ENCODE data around the gene GABRR2. TPM values are rescaled to one million over a fixed set of nuclear protein-coding genes. Genes with fewer than 3 reads are reported as not detected.
A peak's percentile ranks its signal among the peaks of the same experiment; 100 is the strongest.
"Not testable (repeated sequence)": the region's sequence is repeated elsewhere in the genome, so short reads cannot be mapped to it uniquely, and the experiment has no call there.

Gene GABRR2
- total RNA-seq, 1 experiment from 2014 or later: not detected

DNA sequence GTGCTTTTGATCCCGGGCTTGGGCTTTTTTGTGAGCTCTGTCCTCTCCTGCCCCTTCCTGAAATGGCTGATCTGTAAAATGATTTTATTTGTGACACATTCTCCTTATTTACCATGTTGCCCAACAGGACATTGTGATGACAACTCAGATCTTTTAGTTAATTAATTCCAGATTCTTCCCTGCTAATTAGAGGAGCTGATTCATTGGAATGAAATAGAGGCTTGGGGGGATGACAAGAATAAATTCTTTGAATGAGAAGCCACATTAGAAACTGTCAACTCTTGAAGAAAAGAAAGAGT is 71.8 kb downstream of the GABRR2 start:
- H3K36me3 ChIP-seq (replicated peaks; ENCODE audit: control insufficient read depth, insufficient read depth, low read length): no peaks in the 10 kb centered on the region
- no peak for DNase-seq
- no peaks in the 10 kb centered on the region for H3K27me3 ChIP-seq (ENCODE audit: control insufficient read depth, insufficient read depth, low read length)
- no peak overlapping the region for H3K4me3 ChIP-seq (ENCODE audit: insufficient read depth, low read depth, low read length)

DNA sequence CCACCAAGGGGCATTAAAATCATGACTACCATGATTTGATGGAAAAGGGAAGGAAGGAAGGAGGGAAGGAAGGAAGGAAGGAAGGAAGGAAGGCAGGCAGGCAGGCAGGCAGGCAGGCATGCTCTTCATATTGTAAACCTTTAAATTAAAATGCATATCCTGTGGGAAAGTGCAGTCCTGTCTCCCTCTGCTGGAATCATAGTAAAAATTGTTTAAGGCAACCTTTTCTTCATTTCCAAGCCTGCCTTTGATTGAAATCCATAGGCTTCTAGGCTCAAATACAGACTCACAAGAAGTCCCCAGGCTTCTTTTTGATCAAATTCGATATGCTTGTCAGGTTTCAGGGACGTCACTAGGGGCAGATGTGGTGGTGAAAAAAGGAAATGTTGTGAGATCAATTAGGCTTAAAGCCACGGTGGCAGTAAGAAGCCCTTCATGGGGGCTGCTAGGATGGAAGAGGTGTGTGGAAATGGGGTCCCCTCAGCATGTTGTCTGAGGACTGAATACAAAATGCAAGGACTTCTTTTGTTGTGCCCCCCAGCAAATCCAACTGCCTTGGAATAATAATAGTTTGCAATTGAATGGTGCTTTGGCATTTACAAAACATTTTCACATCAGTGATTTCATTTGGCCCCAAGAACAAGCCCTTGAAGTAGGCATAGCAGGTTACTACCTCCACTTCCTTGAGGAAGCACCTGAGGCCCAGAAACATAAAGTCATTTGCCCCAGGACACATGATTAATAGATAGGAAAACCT is 72.3 kb downstream of the GABRR2 start:
- H3K27me3 ChIP-seq (ENCODE audit: control insufficient read depth, insufficient read depth, low read length): no peaks in the 10 kb centered on the region
- H3K36me3 ChIP-seq (replicated peaks; ENCODE audit: control insufficient read depth, insufficient read depth, low read length): no peaks in the 10 kb centered on the region
- peak; percentile 50 for DNase-seq
- H3K4me3 ChIP-seq (ENCODE audit: insufficient read depth, low read depth, low read length): no peak overlapping the region

- Histone ChIP-seq H3K4me3 (ENCODE audit: insufficient read depth, low read depth, low read length) (no peak overlapping the region), H3K36me3 (replicated peaks; ENCODE audit: control insufficient read depth, insufficient read depth, low read length) (no peaks in the 10 kb centered on the region), H3K27me3 (ENCODE audit: control insufficient read depth, insufficient read depth, low read length) (no peaks in the 10 kb centered on the region)
- peak; percentile 59 for DNase-seq
Measured at GRCh38 chr6:89239338-89239737, 75.8 kb downstream of the GABRR2 start.

- Histone ChIP-seq H3K27me3 (ENCODE audit: control insufficient read depth, insufficient read depth, low read length) (no peaks in the 10 kb centered on the region), H3K4me3 (ENCODE audit: insufficient read depth, low read depth, low read length) (no peak overlapping the region), H3K36me3 (replicated peaks; ENCODE audit: control insufficient read depth, insufficient read depth, low read length) (no peaks in the 10 kb centered on the region)
- no peak for DNase-seq
Measured at GRCh38 chr6:89237158-89237557, 77.9 kb downstream of the GABRR2 start.

DNA sequence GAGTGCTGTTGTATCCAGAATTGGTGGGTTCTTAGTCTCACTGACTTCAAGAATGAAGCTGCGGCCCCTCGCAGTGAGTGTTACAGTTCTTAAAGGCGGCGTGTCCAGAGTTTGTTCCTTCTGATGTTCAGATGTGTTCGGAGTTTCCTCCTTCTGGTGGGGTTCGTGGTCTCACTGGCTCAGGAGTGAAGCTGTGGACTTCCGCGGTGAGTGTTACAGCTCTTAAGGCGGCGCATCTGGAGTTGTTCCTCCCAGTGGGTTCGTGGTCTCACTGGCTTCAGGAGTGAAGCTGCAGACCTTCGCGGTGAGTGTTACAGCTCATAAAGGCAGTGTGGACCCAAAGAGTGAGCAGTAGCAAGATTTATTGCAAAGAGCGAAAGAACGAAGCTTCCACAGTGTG is 81.5 kb downstream of the GABRR2 start:
- H3K36me3 ChIP-seq (replicated peaks; ENCODE audit: control insufficient read depth, insufficient read depth, low read length); H3K4me3 ChIP-seq (ENCODE audit: insufficient read depth, low read depth, low read length); H3K27me3 ChIP-seq (ENCODE audit: control insufficient read depth, insufficient read depth, low read length); DNase-seq: not testable (repeated sequence)

- Histone ChIP-seq H3K27me3 (ENCODE audit: control insufficient read depth, insufficient read depth, low read length) (no peaks in the 10 kb centered on the region), H3K4me3 (ENCODE audit: insufficient read depth, low read depth, low read length) (no peak overlapping the region), H3K36me3 (replicated peaks; ENCODE audit: control insufficient read depth, insufficient read depth, low read length) (no peaks in the 10 kb centered on the region)
- no peak for DNase-seq
Measured at GRCh38 chr6:89222712-89223039, 92.4 kb downstream of the GABRR2 start.

- no peak for DNase-seq
- Histone ChIP-seq H3K36me3 (replicated peaks; ENCODE audit: control insufficient read depth, insufficient read depth, low read length) (no peaks in the 10 kb centered on the region), H3K27me3 (ENCODE audit: control insufficient read depth, insufficient read depth, low read length) (no peaks in the 10 kb centered on the region), H3K4me3 (ENCODE audit: insufficient read depth, low read depth, low read length) (no peak overlapping the region)
Measured at GRCh38 chr6:89221971-89222711, 93.0 kb downstream of the GABRR2 start.

GRCh38 chr6:89221129-89221528 is 94.0 kb downstream of the GABRR2 start:
- no peak for DNase-seq
- H3K4me3 ChIP-seq (ENCODE audit: insufficient read depth, low read depth, low read length): no peak overlapping the region
- no peaks in the 10 kb centered on the region for H3K27me3 ChIP-seq (ENCODE audit: control insufficient read depth, insufficient read depth, low read length)
- H3K36me3 ChIP-seq (replicated peaks; ENCODE audit: control insufficient read depth, insufficient read depth, low read length): no peaks in the 10 kb centered on the region

- no peak for DNase-seq
- H3K27me3 ChIP-seq (ENCODE audit: control insufficient read depth, insufficient read depth, low read length): no peaks in the 10 kb centered on the region
- no peaks in the 10 kb centered on the region for H3K36me3 ChIP-seq (replicated peaks; ENCODE audit: control insufficient read depth, insufficient read depth, low read length)
- H3K4me3 ChIP-seq (ENCODE audit: insufficient read depth, low read depth, low read length): no peak within 1 kb of the TSS
Measured at GRCh38 chr6:89217299-89217910, 97.7 kb downstream of the GABRR2 start, which contains the start of gene GABRR1. TSS of gene GABRR1 (minus strand) at chr6:89217358. CDS start at chr6:89217322, 36 bp downstream.

DNA sequence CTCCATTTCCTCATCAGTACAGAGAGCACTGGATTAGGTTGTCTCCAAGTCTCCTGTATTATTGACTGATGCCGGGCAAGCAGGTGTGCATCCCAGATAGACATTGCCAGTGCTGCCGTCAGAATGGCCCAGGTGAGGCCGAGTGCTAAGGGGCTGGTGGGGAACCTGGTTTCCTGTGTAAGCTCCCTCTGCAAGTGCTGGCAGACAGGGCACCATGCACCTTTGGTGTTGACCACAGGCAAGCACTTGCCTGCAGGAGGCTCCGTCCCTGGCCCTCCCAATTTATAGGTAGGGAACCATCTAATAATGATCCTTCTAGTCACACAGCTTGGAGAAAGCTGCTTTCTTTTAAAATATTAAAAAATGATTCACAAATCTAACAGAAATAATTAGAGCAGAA is 98.7 kb downstream of the GABRR2 start:
- no peak for DNase-seq
- Histone ChIP-seq H3K4me3 (ENCODE audit: insufficient read depth, low read depth, low read length) (no peak overlapping the region), H3K27me3 (ENCODE audit: control insufficient read depth, insufficient read depth, low read length) (no peaks in the 10 kb centered on the region), H3K36me3 (replicated peaks; ENCODE audit: control insufficient read depth, insufficient read depth, low read length) (no peaks in the 10 kb centered on the region)

DNA sequence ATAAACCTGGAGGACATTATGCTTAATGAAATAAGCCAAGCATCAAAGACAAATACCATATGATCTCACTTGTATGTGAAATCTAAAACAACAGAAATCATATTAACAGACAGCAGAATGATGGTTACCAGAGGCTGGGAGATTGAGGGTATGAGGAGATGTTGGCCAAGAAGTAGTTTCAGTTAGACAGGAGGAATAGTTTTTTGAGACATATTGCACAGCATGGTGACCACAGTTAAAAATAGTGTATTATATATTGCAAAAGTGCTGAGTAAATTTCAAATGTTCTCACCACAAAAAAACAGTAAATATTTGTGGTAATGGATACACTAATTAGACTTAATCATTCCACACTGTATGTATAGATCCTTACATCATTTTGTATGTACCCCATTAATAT is 99.7 kb downstream of the GABRR2 start:
- Histone ChIP-seq H3K36me3 (replicated peaks; ENCODE audit: control insufficient read depth, insufficient read depth, low read length) (no peaks in the 10 kb centered on the region), H3K27me3 (ENCODE audit: control insufficient read depth, insufficient read depth, low read length) (no peaks in the 10 kb centered on the region), H3K4me3 (ENCODE audit: insufficient read depth, low read depth, low read length) (no peak overlapping the region)
- no peak for DNase-seq

DNA sequence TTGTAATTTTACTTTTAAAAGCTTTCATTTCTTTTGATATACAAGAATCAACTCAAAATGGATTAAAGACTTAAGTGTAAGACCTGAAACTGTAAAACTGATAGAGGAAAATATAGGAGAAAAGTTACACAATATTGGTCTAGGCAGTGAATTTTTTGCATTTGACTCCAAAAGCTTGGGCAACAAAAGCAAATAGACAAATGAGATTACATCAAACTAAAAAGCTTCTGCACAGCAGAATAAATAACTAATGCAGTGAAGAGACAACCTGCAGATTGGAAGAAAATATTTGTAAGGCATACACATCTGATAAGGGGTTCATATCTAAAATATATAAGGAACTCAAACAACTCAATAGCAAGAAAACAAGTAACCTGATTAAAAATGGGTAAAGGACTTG is 100.9 kb downstream of the GABRR2 start:
- no peaks in the 10 kb centered on the region for H3K36me3 ChIP-seq (replicated peaks; ENCODE audit: control insufficient read depth, insufficient read depth, low read length)
- no peak for DNase-seq
- no peak overlapping the region for H3K4me3 ChIP-seq (ENCODE audit: insufficient read depth, low read depth, low read length)
- no peaks in the 10 kb centered on the region for H3K27me3 ChIP-seq (ENCODE audit: control insufficient read depth, insufficient read depth, low read length)

- Histone ChIP-seq H3K27me3 (ENCODE audit: control insufficient read depth, insufficient read depth, low read length) (no peaks in the 10 kb centered on the region), H3K36me3 (replicated peaks; ENCODE audit: control insufficient read depth, insufficient read depth, low read length) (no peaks in the 10 kb centered on the region), H3K4me3 (ENCODE audit: insufficient read depth, low read depth, low read length) (no peak overlapping the region)
- no peak for DNase-seq
Measured at GRCh38 chr6:89212472-89212871, 102.6 kb downstream of the GABRR2 start.

DNA sequence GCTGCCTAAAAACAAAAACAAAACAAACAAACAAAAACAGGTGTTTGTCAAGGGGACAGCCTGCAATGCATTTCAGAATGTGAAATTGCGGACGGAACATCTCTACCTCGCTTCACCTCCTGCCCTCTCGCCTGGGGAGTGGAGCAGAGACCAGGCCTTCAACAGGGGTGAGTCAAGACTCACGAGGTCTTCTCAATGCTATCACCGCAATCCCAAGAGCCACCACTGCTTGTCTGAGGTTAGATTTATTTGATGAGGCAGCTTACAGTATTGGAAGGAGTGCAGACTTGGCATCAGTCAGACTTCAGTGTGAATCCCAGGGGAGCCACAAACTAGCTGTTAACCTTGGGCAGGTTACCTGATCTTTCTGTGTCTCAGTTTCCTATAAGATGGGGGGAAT is 105.6 kb downstream of the GABRR2 start:
- no peak for DNase-seq
- Histone ChIP-seq H3K27me3 (ENCODE audit: control insufficient read depth, insufficient read depth, low read length) (no peaks in the 10 kb centered on the region), H3K36me3 (replicated peaks; ENCODE audit: control insufficient read depth, insufficient read depth, low read length) (no peaks in the 10 kb centered on the region), H3K4me3 (ENCODE audit: insufficient read depth, low read depth, low read length) (no peak overlapping the region)

GRCh38 chr6:89208551-89208950 is 106.5 kb downstream of the GABRR2 start:
- DNase-seq: no peak
- H3K4me3 ChIP-seq (ENCODE audit: insufficient read depth, low read depth, low read length): no peak overlapping the region
- H3K27me3 ChIP-seq (ENCODE audit: control insufficient read depth, insufficient read depth, low read length): no peaks in the 10 kb centered on the region
- no peaks in the 10 kb centered on the region for H3K36me3 ChIP-seq (replicated peaks; ENCODE audit: control insufficient read depth, insufficient read depth, low read length)
